K562 (cell line): ENCODE data around the gene BUB3. TPM values are rescaled to one million over a fixed set of nuclear protein-coding genes. Genes with fewer than 3 reads are reported as not detected.

Source experiments
- CBFA2T3 ChIP-seq: fragments of 450-650 bp; IDR thresholded peaks from 2 replicates; pipeline ENCODE4 v1.6.1; 2017
- CHD2 ChIP-seq: IDR thresholded peaks from 2 replicates; pipeline ENCODE4 v1.6.1; 2011; ENCODE audit warnings: low read depth, low read length
- E2F3 ChIP-seq: fragments of 250-450 bp; sonication (Bioruptor Pico); IDR thresholded peaks from 2 replicates; pipeline ENCODE4 v1.4.0; 2020; ENCODE audit warnings: mild to moderate bottlenecking
- FOXK2 ChIP-seq, 2 experiments: fragments of 450-650 bp; IDR thresholded peaks in 1 of 2; conservative IDR thresholded peaks in 1 of 2; 2 replicates each; pipeline ENCODE4 v1.6.1; 2016; ENCODE audit warnings: low read depth in 2 of 2, mild to moderate bottlenecking in 1 of 2
- GTF2E2 ChIP-seq: fragments of 200-800 bp; sonication (Bioruptor generic); IDR thresholded peaks from 2 replicates; pipeline ENCODE4 v1.6.1; 2016; ENCODE audit warnings: missing genetic modification characterization, missing compliant biosample characterization
- HMG20A ChIP-seq: fragments of 450-650 bp; formaldehyde crosslinking; conservative IDR thresholded peaks from 2 replicates; pipeline ENCODE4 v1.4.0; 2020; ENCODE audit warnings: mild to moderate bottlenecking, mixed read lengths
- HNRNPL ChIP-seq: fragments of 200-400 bp; formaldehyde crosslinking; IDR thresholded peaks from 2 replicates; pipeline ENCODE4 v1.6.1; 2017; ENCODE audit warnings: low read depth, mild to moderate bottlenecking, low read length
- JUND ChIP-seq, 2 experiments: IDR thresholded peaks; 2 replicates in 1 of 2; 3 replicates in 1 of 2; pipeline ENCODE4 v1.6.1; 2011; ENCODE audit warnings: borderline replicate concordance in 2 of 2, low read depth in 2 of 2, low read length in 2 of 2, improper control_type of control experiment in 1 of 2, missing biosample characterization in 1 of 2, missing genetic modification characterization in 1 of 2, missing genetic modification reagents in 1 of 2
- KDM1A ChIP-seq, 2 experiments: fragments of 450-650 bp; IDR thresholded peaks; 2 replicates each; pipeline ENCODE4 v1.6.1; 2016; ENCODE audit warnings: mild to moderate bottlenecking in 2 of 2
- KDM4B ChIP-seq, 2 experiments: fragments of 450-650 bp in 1 of 2; sonication (generic) in 1 of 2; IDR thresholded peaks; 2 replicates each; pipeline ENCODE4 v1.6.1; 2016 to 2017; ENCODE audit warnings: borderline replicate concordance in 2 of 2, antibody characterized with exemption in 1 of 2, low read depth in 1 of 2, mild to moderate bottlenecking in 1 of 2
- LEF1 ChIP-seq: fragments of 450-650 bp; IDR thresholded peaks from 2 replicates; pipeline ENCODE4 v1.6.1; 2016; ENCODE audit warnings: mild to moderate bottlenecking
- MCM2 ChIP-seq: fragments of 450-650 bp; IDR thresholded peaks from 2 replicates; pipeline ENCODE4 v1.6.1; 2017; ENCODE audit warnings: low read depth, mild to moderate bottlenecking
- PRMT5 ChIP-seq: sonication (generic); formaldehyde crosslinking; IDR thresholded peaks from 2 replicates; pipeline ENCODE4 v1.5.0; 2020; ENCODE audit warnings: missing genetic modification reagents
- RFX1 ChIP-seq: fragments of 450-650 bp; IDR thresholded peaks from 2 replicates; pipeline ENCODE4 v1.6.1; 2016; ENCODE audit warnings: mild to moderate bottlenecking, moderate library complexity
- SMARCB1 ChIP-seq: IDR thresholded peaks from 2 replicates; pipeline ENCODE4 v1.6.1; 2011; ENCODE audit warnings: improper control_type of control experiment, low read depth; ENCODE audit not compliant: insufficient read length
- THRAP3 ChIP-seq: fragments of 450-650 bp; IDR thresholded peaks from 2 replicates; pipeline ENCODE4 v1.6.1; 2016; ENCODE audit warnings: mild to moderate bottlenecking, inconsistent platforms, borderline replicate concordance
- U2AF1 ChIP-seq: fragments of 200-400 bp; formaldehyde crosslinking; optimal IDR thresholded peaks from 2 replicates; pipeline ENCODE3; 2017; ENCODE audit warnings: mild to moderate bottlenecking, low read depth, low read length, moderate library complexity
- ZC3H11A ChIP-seq: IDR thresholded peaks from 2 replicates; pipeline ENCODE4 v1.6.1; 2012; ENCODE audit warnings: low read depth, low read length, improper control_type of control experiment
- ZNF274 ChIP-seq: IDR thresholded peaks from 2 replicates; pipeline ENCODE4 v1.6.1; 2011; ENCODE audit warnings: low read depth, mild to moderate bottlenecking, low read length, moderate library complexity, borderline replicate concordance
- ZNF311 ChIP-seq: fragments of 250-450 bp; sonication (Bioruptor Pico); IDR thresholded peaks from 2 replicates; pipeline ENCODE4 v1.4.0; 2020; ENCODE audit warnings: mild to moderate bottlenecking, moderate library complexity
- polyA plus RNA-seq, 8 experiments: library from polyadenylated mRNA; depleted of rRNA in 4 of 8; stranded (reverse) in 5 of 8; unstranded in 3 of 8; fragments of >200 nt; fragmentation: Nextera tagmentation in 2 of 8; fragmentation: Illumina TruSeq in 1 of 8; extraction: Ambion mirVana in 2 of 8; extraction: Trizol in 1 of 8; gene quantifications; 2 replicates each; pipeline versions ENCODE4 v1.2.1 to v1.2.3, GENCODE V29; 2011 to 2014; ENCODE audit warnings: inconsistent platforms in 1 of 8, missing spikeins in 1 of 8
- total RNA-seq, 7 experiments: library from RNA; depleted of rRNA in 6 of 7; stranded (reverse); fragments of >200 nt in 6 of 7; fragmentation: Illumina TruSeq in 2 of 7; extraction: Trizol in 2 of 7; gene quantifications; 2 replicates each; pipeline versions ENCODE4 v1.2.1 to v1.2.3, GENCODE V29; 2011 to 2021; ENCODE audit warnings: low replicate concordance in 1 of 7
- TF ChIP-seq, protein P1 (sequence below): fragments of 250-450 bp; sonication (Bioruptor Pico); IDR thresholded peaks from 2 replicates; pipeline ENCODE4 v1.4.0; 2020; ENCODE audit warnings: borderline replicate concordance
- TF ChIP-seq, protein P2 (sequence below), 2 experiments: fragments of 250-450 bp in 1 of 2; fragments of 450-650 bp in 1 of 2; sonication (Bioruptor Pico) in 1 of 2; IDR thresholded peaks; 2 replicates each; pipeline versions ENCODE4 v1.6.1 to v1.8.0; 2016 to 2021; ENCODE audit warnings: mild to moderate bottlenecking in 2 of 2, moderate library complexity in 2 of 2, missing compliant biosample characterization in 1 of 2, missing genetic modification characterization in 1 of 2
- TF ChIP-seq, protein P3 (sequence below): fragments of 450-650 bp; formaldehyde crosslinking; IDR thresholded peaks from 2 replicates; pipeline ENCODE4 v1.4.0; 2020; ENCODE audit warnings: mild to moderate bottlenecking, moderate library complexity
- TF ChIP-seq, protein P4 (sequence below): fragments of 200-400 bp; formaldehyde crosslinking; IDR thresholded peaks from 2 replicates; pipeline ENCODE4 v1.6.1; 2017; ENCODE audit warnings: mild to moderate bottlenecking, low read depth, low read length, moderate library complexity

Gene BUB3
- total and polyA plus RNA-seq, 9 of the 15 experiments (the other 6 are each of a cell fraction or from before 2014, with no cell fraction given) = 167 to 761 (median 225) TPM

DNA sequence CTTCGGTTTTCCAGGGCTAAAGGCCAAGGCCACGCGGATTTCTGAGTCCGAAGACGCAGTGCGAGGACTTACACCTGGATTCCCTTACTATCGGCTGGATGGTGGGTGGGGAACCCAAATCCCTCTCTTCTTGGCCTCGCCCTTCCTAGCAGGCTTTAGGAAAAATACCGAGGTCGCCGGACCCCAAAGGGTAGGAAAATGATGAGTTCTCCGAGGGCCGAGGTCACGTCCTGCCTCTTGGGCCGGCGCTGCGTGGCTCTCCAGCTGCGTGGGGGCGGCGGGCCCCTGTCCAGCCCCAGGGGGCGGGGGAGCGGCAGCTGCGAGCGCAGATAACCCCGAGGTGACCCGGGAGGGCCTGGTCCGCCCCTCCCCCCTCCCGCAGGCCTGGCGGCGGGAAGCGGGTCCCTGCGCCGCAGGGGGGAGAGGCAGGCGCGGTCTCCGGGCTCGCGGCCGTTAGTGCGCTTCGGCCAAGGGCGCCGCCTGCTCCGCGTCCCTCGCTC, 19.2 kb upstream of the BUB3 start (continued):
- TF ChIP-seq ZC3H11A (no peak), KDM1A (IDR thresholded peaks at IDR 0.05) (peak; percentile 58 to 83), U2AF1 (peak; percentile 74), JUND (IDR thresholded peaks at IDR 0.05; ENCODE audit: borderline replicate concordance, low read depth, low read length) (peak; percentile 41; the same call in 1 of the 2 replicates), JUND (tag; IDR thresholded peaks at IDR 0.05; ENCODE audit: borderline replicate concordance, low read depth, low read length) (peak; percentile 30; the same call in 1 of the 3 replicates), CHD2 (peak; percentile 70; the same call in 1 of the 2 replicates), ZNF274 (peak; percentile 81; the same call in 1 of the 2 replicates), CBFA2T3 (peak; percentile 98), FOXK2 (conservative IDR thresholded peaks at IDR 0.05 in 1 of 2, IDR thresholded peaks at IDR 0.05 in 1 of 2; ENCODE audit: low read depth in 2 of 2) (no peak), HMG20A (no peak), MCM2 (no peak), SMARCB1 (no peak), LEF1 (peak; percentile 90), E2F3 (peak; percentile 94), KDM4B (IDR thresholded peaks at IDR 0.05; ENCODE audit: borderline replicate concordance in 2 of 2, low read depth in 1 of 2) (peak in 1 of 2 experiments; percentile 61; a peak in 1 of 4 replicates), THRAP3 (no peak), PRMT5 (CRISPR knock-in tag) (no peak), ZNF311 (CRISPR knock-in tag) (no peak), GTF2E2 (no peak), HNRNPL (no peak), RFX1 (no peak)
- TF ChIP-seq, protein P1, sequence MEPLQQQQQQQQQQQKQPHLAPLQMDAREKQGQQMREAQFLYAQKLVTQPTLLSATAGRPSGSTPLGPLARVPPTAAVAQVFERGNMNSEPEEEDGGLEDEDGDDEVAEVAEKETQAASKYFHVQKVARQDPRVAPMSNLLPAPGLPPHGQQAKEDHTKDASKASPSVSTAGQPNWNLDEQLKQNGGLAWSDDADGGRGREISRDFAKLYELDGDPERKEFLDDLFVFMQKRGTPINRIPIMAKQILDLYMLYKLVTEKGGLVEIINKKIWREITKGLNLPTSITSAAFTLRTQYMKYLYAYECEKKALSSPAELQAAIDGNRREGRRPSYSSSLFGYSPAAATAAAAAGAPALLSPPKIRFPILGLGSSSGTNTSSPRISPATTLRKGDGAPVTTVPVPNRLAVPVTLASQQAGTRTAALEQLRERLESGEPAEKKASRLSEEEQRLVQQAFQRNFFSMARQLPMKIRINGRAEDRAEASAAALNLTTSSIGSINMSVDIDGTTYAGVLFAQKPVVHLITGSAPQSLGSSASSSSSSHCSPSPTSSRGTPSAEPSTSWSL (CRISPR knock-in tag) = no peak
- TF ChIP-seq, protein P2, sequence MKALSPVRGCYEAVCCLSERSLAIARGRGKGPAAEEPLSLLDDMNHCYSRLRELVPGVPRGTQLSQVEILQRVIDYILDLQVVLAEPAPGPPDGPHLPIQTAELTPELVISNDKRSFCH (CRISPR knock-in tag; IDR thresholded peaks at IDR 0.05) = no peak
- TF ChIP-seq, protein P2 (tag; IDR thresholded peaks at IDR 0.05) = peak; percentile 89; the same call in 1 of the 2 replicates
- TF ChIP-seq, protein P3, sequence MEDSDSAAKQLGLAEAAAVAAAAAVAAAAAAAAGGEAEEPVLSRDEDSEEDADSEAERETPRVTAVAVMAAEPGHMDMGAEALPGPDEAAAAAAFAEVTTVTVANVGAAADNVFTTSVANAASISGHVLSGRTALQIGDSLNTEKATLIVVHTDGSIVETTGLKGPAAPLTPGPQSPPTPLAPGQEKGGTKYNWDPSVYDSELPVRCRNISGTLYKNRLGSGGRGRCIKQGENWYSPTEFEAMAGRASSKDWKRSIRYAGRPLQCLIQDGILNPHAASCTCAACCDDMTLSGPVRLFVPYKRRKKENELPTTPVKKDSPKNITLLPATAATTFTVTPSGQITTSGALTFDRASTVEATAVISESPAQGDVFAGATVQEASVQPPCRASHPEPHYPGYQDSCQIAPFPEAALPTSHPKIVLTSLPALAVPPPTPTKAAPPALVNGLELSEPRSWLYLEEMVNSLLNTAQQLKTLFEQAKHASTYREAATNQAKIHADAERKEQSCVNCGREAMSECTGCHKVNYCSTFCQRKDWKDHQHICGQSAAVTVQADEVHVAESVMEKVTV (CRISPR knock-in tag) = no peak
- TF ChIP-seq, protein P4, sequence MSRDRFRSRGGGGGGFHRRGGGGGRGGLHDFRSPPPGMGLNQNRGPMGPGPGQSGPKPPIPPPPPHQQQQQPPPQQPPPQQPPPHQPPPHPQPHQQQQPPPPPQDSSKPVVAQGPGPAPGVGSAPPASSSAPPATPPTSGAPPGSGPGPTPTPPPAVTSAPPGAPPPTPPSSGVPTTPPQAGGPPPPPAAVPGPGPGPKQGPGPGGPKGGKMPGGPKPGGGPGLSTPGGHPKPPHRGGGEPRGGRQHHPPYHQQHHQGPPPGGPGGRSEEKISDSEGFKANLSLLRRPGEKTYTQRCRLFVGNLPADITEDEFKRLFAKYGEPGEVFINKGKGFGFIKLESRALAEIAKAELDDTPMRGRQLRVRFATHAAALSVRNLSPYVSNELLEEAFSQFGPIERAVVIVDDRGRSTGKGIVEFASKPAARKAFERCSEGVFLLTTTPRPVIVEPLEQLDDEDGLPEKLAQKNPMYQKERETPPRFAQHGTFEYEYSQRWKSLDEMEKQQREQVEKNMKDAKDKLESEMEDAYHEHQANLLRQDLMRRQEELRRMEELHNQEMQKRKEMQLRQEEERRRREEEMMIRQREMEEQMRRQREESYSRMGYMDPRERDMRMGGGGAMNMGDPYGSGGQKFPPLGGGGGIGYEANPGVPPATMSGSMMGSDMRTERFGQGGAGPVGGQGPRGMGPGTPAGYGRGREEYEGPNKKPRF = no peak
